A549 (cell line): Measurements from ENCODE around the gene MAGIX. TPM values are rescaled to one million over a fixed set of nuclear protein-coding genes. Genes with fewer than 3 reads are reported as not detected.

ENCODE experiments used
- ATAC-seq, 2 experiments: fragments of 200-7000 bp in 1 of 2; fragments of >200 bp in 1 of 2; cut with Nextera tagmentation in 1 of 2; cut with Tn5 transposase in 1 of 2; 3 replicates each; pipeline versions ENCODE4 v1.8.0 to v1.9.1; 2018 to 2020; ENCODE audit warnings: mild to moderate bottlenecking in 1 of 2, moderate library complexity in 1 of 2
- CTCF ChIA-PET: fragments of 300-600 bp; sonication (Branson Sonifier 250); formaldehyde crosslinking; extraction: SDS; loops from one replicate; lab custom pipeline; 2021; ENCODE audit warnings: antibody characterized with exemption, inconsistent platforms; lab: Yijun Ruan, JAX
- POLR2A ChIA-PET: fragments of 350-600 bp; formaldehyde crosslinking; extraction: SDS; loops from one replicate; lab custom pipeline; 2021; ENCODE audit warnings: antibody characterized with exemption, inconsistent platforms; lab: Yijun Ruan, JAX
- DNase-seq, 2 experiments: peaks; one replicate each; pipeline versions ENCODE4 v3.0.0 to v3.0.0-alpha.2; 2011 to 2016; ENCODE audit warnings: low read depth in 1 of 2, low spot score in 1 of 2
- FAIRE-seq: peaks from 2 replicates; lab custom pipeline; 2011; peaks lifted over from hg19 to GRCh38; lab: Jason Lieb, UNC
- H3K27ac ChIP-seq, 2 experiments: fragments of >200 bp; sonication (Bioruptor Twin); formaldehyde crosslinking; 3 replicates each; pipeline ENCODE4 v1.5.1; 2016 to 2017
- H3K4me1 ChIP-seq: fragments of >200 bp; sonication (Bioruptor Twin); formaldehyde crosslinking; 3 replicates; pipeline ENCODE4 v1.6.1; 2016
- H3K4me2 ChIP-seq: fragments of >200 bp; sonication (Bioruptor Twin); formaldehyde crosslinking; 3 replicates; pipeline ENCODE4 v1.6.1; 2016
- H3K4me3 ChIP-seq: fragments of >200 bp; sonication (Bioruptor Twin); formaldehyde crosslinking; 3 replicates; pipeline ENCODE4 v1.5.1; 2016
- H3K9me3 ChIP-seq: fragments of >200 bp; sonication (Bioruptor Twin); formaldehyde crosslinking; 3 replicates; pipeline ENCODE4 v1.6.1; 2016
- BHLHE40 ChIP-seq: IDR thresholded peaks from 2 replicates; pipeline ENCODE4 v1.6.1; 2012; ENCODE audit warnings: low read depth, low read length, inconsistent platforms
- CBX2 ChIP-seq: fragments of 200-600 bp; sonication (generic); IDR thresholded peaks from 2 replicates; pipeline ENCODE4 v1.6.1; 2016; ENCODE audit warnings: low read depth, mild to moderate bottlenecking, borderline replicate concordance
- CEBPB ChIP-seq, 2 experiments: fragments of >200 bp in 1 of 2; sonication (Bioruptor Twin) in 1 of 2; formaldehyde crosslinking in 1 of 2; IDR thresholded peaks; 2 replicates each; pipeline ENCODE4 v1.6.1; 2012 to 2016
- CHD4 ChIP-seq: fragments of 200-600 bp; sonication (generic); IDR thresholded peaks from 2 replicates; pipeline ENCODE4 v1.6.1; 2016; ENCODE audit warnings: antibody characterized with exemption, mild to moderate bottlenecking, borderline replicate concordance
- E2F6 ChIP-seq: IDR thresholded peaks from 2 replicates; pipeline ENCODE4 v1.6.1; 2012; ENCODE audit warnings: low read depth, borderline replicate concordance
- EHF ChIP-seq: fragments of 250-450 bp; sonication (Bioruptor Pico); IDR thresholded peaks from 2 replicates; pipeline ENCODE4 v1.5.0; 2020; ENCODE audit warnings: mild to moderate bottlenecking
- ELK1 ChIP-seq: fragments of 150-350 bp; IDR thresholded peaks from 2 replicates; pipeline ENCODE4 v1.6.1; 2014; ENCODE audit warnings: low read depth, mild to moderate bottlenecking, low read length
- FOSL2 ChIP-seq, 2 experiments: fragments of 450-650 bp in 1 of 2; fragments of >200 bp in 1 of 2; sonication (Bioruptor Twin) in 1 of 2; formaldehyde crosslinking; IDR thresholded peaks; 2 replicates each; pipeline versions ENCODE4 v1.5.0 to v1.6.1; 2016 to 2020; ENCODE audit warnings: mild to moderate bottlenecking in 1 of 2, moderate library complexity in 1 of 2
- GATA3 ChIP-seq: IDR thresholded peaks from 2 replicates; pipeline ENCODE4 v1.6.1; 2012; ENCODE audit warnings: borderline replicate concordance
- HDAC2 ChIP-seq: fragments of 200-600 bp; sonication (generic); IDR thresholded peaks from 2 replicates; pipeline ENCODE4 v1.6.1; 2016
- HES2 ChIP-seq: fragments of >200 bp; sonication (Bioruptor Twin); formaldehyde crosslinking; IDR thresholded peaks from 2 replicates; pipeline ENCODE4 v1.6.1; 2016
- HMGXB4 ChIP-seq: fragments of 250-450 bp; sonication (Bioruptor Pico); IDR thresholded peaks from 2 replicates; pipeline ENCODE4 v1.5.0; 2021; ENCODE audit warnings: mild to moderate bottlenecking, moderate library complexity, borderline replicate concordance
- HOXB5 ChIP-seq: fragments of 250-450 bp; sonication (Bioruptor Pico); IDR thresholded peaks from 2 replicates; pipeline ENCODE4 v1.5.0; 2020; ENCODE audit warnings: mild to moderate bottlenecking, moderate library complexity
- JUN ChIP-seq, 2 experiments: fragments of >200 bp; sonication (Bioruptor Twin); formaldehyde crosslinking; IDR thresholded peaks; 2 replicates in 1 of 2; 3 replicates in 1 of 2; pipeline ENCODE4 v1.6.1; 2016 to 2017
- KDM1A ChIP-seq: fragments of 200-600 bp; sonication (generic); IDR thresholded peaks from 2 replicates; pipeline ENCODE4 v1.6.1; 2016; ENCODE audit warnings: low read depth, mild to moderate bottlenecking
- KDM5A ChIP-seq: fragments of 200-600 bp; sonication (generic); IDR thresholded peaks from 2 replicates; pipeline ENCODE4 v1.6.1; 2016; ENCODE audit warnings: antibody characterized with exemption, mild to moderate bottlenecking
- MAFK ChIP-seq: fragments of 450-650 bp; IDR thresholded peaks from 2 replicates; pipeline ENCODE4 v1.6.1; 2014; ENCODE audit not compliant: partially characterized antibody
- MYC ChIP-seq: IDR thresholded peaks from 2 replicates; pipeline ENCODE4 v1.6.1; 2012; ENCODE audit warnings: mild to moderate bottlenecking, inconsistent platforms, low read length, improper control_type of control experiment, borderline replicate concordance
- PHF8 ChIP-seq: fragments of 200-600 bp; sonication (generic); IDR thresholded peaks from 2 replicates; pipeline ENCODE4 v1.6.1; 2016; ENCODE audit warnings: low read depth, mild to moderate bottlenecking, antibody characterized with exemption, moderate library complexity, borderline replicate concordance
- POLR2A ChIP-seq: IDR thresholded peaks from 2 replicates; pipeline ENCODE4 v1.6.1; 2012; ENCODE audit warnings: mild to moderate bottlenecking, low read length
- POLR2AphosphoS2 ChIP-seq: conservative IDR thresholded peaks from 2 replicates; pipeline ENCODE4 v1.6.1; 2012; ENCODE audit warnings: low read length, improper control_type of control experiment, inconsistent platforms
- TFCP2L1 ChIP-seq: fragments of 250-450 bp; sonication (Bioruptor Pico); IDR thresholded peaks from 2 replicates; pipeline ENCODE4 v1.5.0; 2021; ENCODE audit warnings: mild to moderate bottlenecking
- WGBS: methylation state at CpG from one replicate; pipeline ENCODE4 v1.1.6; 2017; ENCODE audit errors: missing lambda C conversion rate; 5-methylcytosine and 5-hydroxymethylcytosine counted together
- polyA plus RNA-seq, 4 experiments: library from polyadenylated mRNA; depleted of rRNA in 3 of 4; stranded (reverse); fragments of >200 nt; fragmentation: RNase III in 1 of 4; extraction: RNeasy Plus Mini Kit Qiagen cat#74134 plus additional on column Dnase treatment in 1 of 4; gene quantifications; 2 replicates in 3 of 4; 3 replicates in 1 of 4; pipeline ENCODE4 v1.2.3, GENCODE V29; 2011 to 2017
- TF ChIP-seq, protein P1 (sequence below): IDR thresholded peaks from 2 replicates; pipeline ENCODE4 v1.6.1; 2012
- TF ChIP-seq, protein P2 (sequence below): fragments of >200 bp; sonication (Bioruptor Twin); formaldehyde crosslinking; IDR thresholded peaks from 3 replicates; pipeline ENCODE4 v1.5.1; 2016
- TF ChIP-seq, protein P3 (sequence below): fragments of 450-650 bp; IDR thresholded peaks from 2 replicates; pipeline ENCODE4 v1.6.1; 2014; ENCODE audit warnings: antibody characterized with exemption

Gene MAGIX
- polyA plus RNA-seq, 2 of the 4 experiments (the other 2 are of a cell fraction), result 1.1 to 2.2 TPM

DNA sequence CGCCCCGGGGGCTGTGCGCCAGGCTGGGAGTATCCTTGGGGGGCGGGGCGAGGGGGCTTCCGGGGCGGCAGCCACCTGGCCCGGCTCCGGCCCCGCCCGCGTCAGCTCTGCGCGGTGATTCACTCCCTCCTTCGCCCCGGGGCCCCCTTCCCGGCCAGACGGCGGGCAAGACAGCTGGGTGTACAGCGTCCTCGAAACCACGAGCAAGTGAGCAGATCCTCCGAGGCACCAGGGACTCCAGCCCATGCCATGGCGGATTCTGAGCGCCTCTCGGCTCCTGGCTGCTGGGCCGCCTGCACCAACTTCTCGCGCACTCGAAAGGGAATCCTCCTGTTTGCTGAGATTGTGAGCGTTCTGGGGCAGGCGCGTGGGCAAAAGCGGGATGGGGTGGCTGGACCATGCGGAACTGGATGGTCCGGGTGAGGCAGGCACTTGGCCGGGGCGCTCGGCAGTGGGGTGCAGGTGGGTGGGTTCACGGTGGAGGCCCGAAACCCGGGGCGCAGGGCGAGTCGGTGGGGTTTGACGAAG is 9.3 kb downstream of the MAGIX start, which contains the start of gene PLP2:
Gene PLP2 (plus strand): TSS at position 147 of the 528 bp plus-strand sequence. CDS start 103 bp downstream, at position 250.
- peak; percentile 92 for FAIRE-seq
- 1% methylated on average over 13 of the region's 46 CpGs for WGBS
- H3K4me3 ChIP-seq, result peak within 1 kb of the TSS; percentile 86
- POLR2A ChIA-PET, result interaction anchor here (0.7 to 1.8 kb wide), 7 partner anchors 8 to 71 kb away, joined by 3 to 7 read pairs (median 4); no protein-coding TSS in a partner anchor
- TF ChIP-seq, protein P1, sequence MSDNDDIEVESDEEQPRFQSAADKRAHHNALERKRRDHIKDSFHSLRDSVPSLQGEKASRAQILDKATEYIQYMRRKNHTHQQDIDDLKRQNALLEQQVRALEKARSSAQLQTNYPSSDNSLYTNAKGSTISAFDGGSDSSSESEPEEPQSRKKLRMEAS, result peak; percentile 73
- TF ChIP-seq BHLHE40 (no peak), GATA3 (peak; percentile 16; the same call in 1 of the 2 replicates), CEBPB (IDR thresholded peaks at IDR 0.05) (no peak), MYC (peak; percentile 32; the same call in 1 of the 2 replicates), CHD4 (no peak), TFCP2L1 (CRISPR knock-in tag) (no peak), E2F6 (peak; percentile 70; the same call in 1 of the 2 replicates), POLR2A (peak; percentile 68), ELK1 (no peak), FOSL2 (IDR thresholded peaks at IDR 0.05) (no peak), FOSL2 (CRISPR knock-in tag; IDR thresholded peaks at IDR 0.05) (peak; percentile 63), JUN (IDR thresholded peaks at IDR 0.05) (peak in 1 of 2 experiments; percentile 54; a peak in 3 of 5 replicates)
- TF ChIP-seq, protein P2, sequence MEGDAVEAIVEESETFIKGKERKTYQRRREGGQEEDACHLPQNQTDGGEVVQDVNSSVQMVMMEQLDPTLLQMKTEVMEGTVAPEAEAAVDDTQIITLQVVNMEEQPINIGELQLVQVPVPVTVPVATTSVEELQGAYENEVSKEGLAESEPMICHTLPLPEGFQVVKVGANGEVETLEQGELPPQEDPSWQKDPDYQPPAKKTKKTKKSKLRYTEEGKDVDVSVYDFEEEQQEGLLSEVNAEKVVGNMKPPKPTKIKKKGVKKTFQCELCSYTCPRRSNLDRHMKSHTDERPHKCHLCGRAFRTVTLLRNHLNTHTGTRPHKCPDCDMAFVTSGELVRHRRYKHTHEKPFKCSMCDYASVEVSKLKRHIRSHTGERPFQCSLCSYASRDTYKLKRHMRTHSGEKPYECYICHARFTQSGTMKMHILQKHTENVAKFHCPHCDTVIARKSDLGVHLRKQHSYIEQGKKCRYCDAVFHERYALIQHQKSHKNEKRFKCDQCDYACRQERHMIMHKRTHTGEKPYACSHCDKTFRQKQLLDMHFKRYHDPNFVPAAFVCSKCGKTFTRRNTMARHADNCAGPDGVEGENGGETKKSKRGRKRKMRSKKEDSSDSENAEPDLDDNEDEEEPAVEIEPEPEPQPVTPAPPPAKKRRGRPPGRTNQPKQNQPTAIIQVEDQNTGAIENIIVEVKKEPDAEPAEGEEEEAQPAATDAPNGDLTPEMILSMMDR, result no peak
- TF ChIP-seq, all 56 proteins: peak for 7
- Histone ChIP-seq H3K27ac (peak within 1 kb of the TSS; percentile 96 to 98), H3K4me2 (peak within 1 kb of the TSS; percentile 88), H3K4me1 (peaks cover 30% of the 10 kb centered on the region; the same call in 2 of the 3 replicates), H3K9me3 (no peaks in the 10 kb centered on the region)
- peak; percentile 72 to 77 for ATAC-seq
- CTCF ChIA-PET, result interaction anchor here (0.8 to 1.8 kb wide), 4 partner anchors 8 to 21 kb away, joined by 3 to 8 read pairs (median 6); no protein-coding TSS in a partner anchor
- DNase-seq, result peak in 1 of 2 experiments; percentile 66

GRCh38 chrX:49172280-49172780 is 9.8 kb downstream of the MAGIX start:
- Histone ChIP-seq H3K4me1 (peaks cover 31% of the 10 kb centered on the region; the same call in 2 of the 3 replicates), H3K4me3 (peak overlapping the region; percentile 86), H3K4me2 (peak overlapping the region; percentile 88), H3K27ac (peak overlapping the region; percentile 96 to 98), H3K9me3 (no peaks in the 10 kb centered on the region)
- FAIRE-seq, result peak; percentile 59
- ChIA-PET POLR2A (interaction anchor here (0.7 to 1.8 kb wide), 4 partner anchors 9 to 19 kb away, joined by 3 to 7 read pairs (median 4); no protein-coding TSS in a partner anchor), CTCF (interaction anchor here (0.8 to 1.2 kb wide), 2 partner anchors 9 to 13 kb away, joined by 3 to 4 read pairs; no protein-coding TSS in a partner anchor)
- WGBS, result 0% methylated on average over 11 of the region's 37 CpGs
- peak in 1 of 2 experiments; percentile 72 for DNase-seq
- peak; percentile 72 to 79 for ATAC-seq
- no peak for TF ChIP-seq KDM5A
- TF ChIP-seq HES2, result no peak
- TF ChIP-seq HOXB5 (CRISPR knock-in tag), result 0 out of 2 replicates have a peak, but pooled peaks have one; percentile 28
- TF ChIP-seq MAFK, result no peak
- TF ChIP-seq, protein P3, sequence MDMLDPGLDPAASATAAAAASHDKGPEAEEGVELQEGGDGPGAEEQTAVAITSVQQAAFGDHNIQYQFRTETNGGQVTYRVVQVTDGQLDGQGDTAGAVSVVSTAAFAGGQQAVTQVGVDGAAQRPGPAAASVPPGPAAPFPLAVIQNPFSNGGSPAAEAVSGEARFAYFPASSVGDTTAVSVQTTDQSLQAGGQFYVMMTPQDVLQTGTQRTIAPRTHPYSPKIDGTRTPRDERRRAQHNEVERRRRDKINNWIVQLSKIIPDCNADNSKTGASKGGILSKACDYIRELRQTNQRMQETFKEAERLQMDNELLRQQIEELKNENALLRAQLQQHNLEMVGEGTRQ, result no peak
- TF ChIP-seq E2F6, result peak; percentile 32; the same call in 1 of the 2 replicates
- no peak for TF ChIP-seq HDAC2
- 0 out of 2 replicates have a peak, but pooled peaks have one; percentile 40 for TF ChIP-seq EHF (CRISPR knock-in tag)
- TF ChIP-seq KDM1A, result no peak
- no peak for TF ChIP-seq PHF8
- TF ChIP-seq HMGXB4 (CRISPR knock-in tag), result no peak
- TF ChIP-seq POLR2AphosphoS2, result no peak
- TF ChIP-seq CBX2, result no peak
- TF ChIP-seq, protein P1, result peak; percentile 40; the same call in 1 of the 2 replicates
